ENCODE data around the gene PARD3B.

DNA sequence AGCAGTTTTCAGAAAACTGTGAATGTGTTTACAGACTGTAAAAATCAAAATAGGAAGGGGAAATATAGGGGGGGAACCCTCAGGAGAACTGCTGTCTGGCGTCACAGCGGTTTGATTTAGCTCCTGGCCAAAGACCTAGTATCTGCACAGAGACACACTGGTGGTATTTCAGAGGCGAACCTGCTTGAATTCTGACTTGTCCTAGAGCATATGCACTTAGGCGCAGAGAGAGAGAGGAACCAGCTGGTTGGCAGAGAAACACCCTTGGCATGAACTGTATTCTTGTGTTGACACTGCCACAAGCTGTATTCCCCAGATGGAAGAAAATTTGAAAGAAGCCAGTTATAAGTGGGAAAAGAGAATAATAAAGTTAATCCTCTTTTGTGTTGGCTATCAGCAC lies 630.6 kb downstream of the PARD3B start:
- no peak for TF ChIP-seq POLR2A (IDR thresholded peaks at IDR 0.05; ENCODE audit: low read depth, low read length)
- no peak for TF ChIP-seq POLR2AphosphoS5 (IDR thresholded peaks at IDR 0.05; ENCODE audit: low read depth, low read length)

Data from GM12892 (cell line).